Mononuclear cell (primary cell): Measurements from ENCODE around the gene PRR20D. TPM values are rescaled to one million over a fixed set of nuclear protein-coding genes. Genes with fewer than 3 reads are reported as not detected.

Experiments
- total RNA-seq: library from RNA; depleted of rRNA; stranded (reverse); fragments of >200 nt; gene quantifications from one replicate; pipeline ENCODE4 v1.2.3, GENCODE V29; 2012

PRR20D gene
- total RNA-seq, 1 donor = not detected

Other genes with a start within 250 kb of the PRR20D start
- gene PRR20A, start 19.7 kb upstream of the PRR20D start, total RNA-seq = not detected
- not detected for gene PRR20B, start 13.1 kb upstream of the PRR20D start, total RNA-seq
- gene PRR20C, start 6.6 kb upstream of the PRR20D start, total RNA-seq = not detected
- gene PRR20E, start 6.6 kb downstream of the PRR20D start, total RNA-seq = not detected